Endothelial cell of umbilical vein (primary cell): ENCODE data around the gene EP400. TPM values are rescaled to one million over a fixed set of nuclear protein-coding genes. Genes with fewer than 3 reads are reported as not detected.
"Not testable (repeated sequence)": the region's sequence is repeated elsewhere in the genome, so short reads cannot be mapped to it uniquely, and the experiment has no call there.

ENCODE experiments used
- BruUV-seq: library from RNA; stranded (reverse); fragments of 400-500 nt; replicated peaks from 2 replicates; lab custom pipeline; 2021; lab: Mats Ljungman, UMichigan
- CTCF ChIA-PET: fragments of 300-600, 350-600 bp; sonication (Branson Sonifier 250); formaldehyde crosslinking; loops from one replicate; lab custom pipeline; 2021; ENCODE audit warnings: antibody characterized with exemption, inconsistent platforms; lab: Charles Lee
- POLR2A ChIA-PET: fragments of 300-600, 350-600 bp; sonication (Branson Sonifier 250); formaldehyde crosslinking; loops from one replicate; lab custom pipeline; 2021; ENCODE audit warnings: antibody characterized with exemption, inconsistent platforms; lab: Charles Lee
- DNase-seq: peaks from one replicate; pipeline ENCODE4 v3.0.0-alpha.2; 2011; ENCODE audit warnings: low read depth, low spot score
- FAIRE-seq: peaks from 2 replicates; lab custom pipeline; 2011; peaks lifted over from hg19 to GRCh38; lab: Jason Lieb, UNC
- H2AFZ ChIP-seq: 2 replicates; pipeline ENCODE4 v1.6.0; 2012; ENCODE audit warnings: low read depth, low read length, control low read depth, inconsistent platforms
- H3K27ac ChIP-seq: 2 replicates; pipeline ENCODE4 v1.5.1; 2011; ENCODE audit warnings: low read depth, mild to moderate bottlenecking, control low read depth, low read length, moderate library complexity; ENCODE audit not compliant: insufficient read depth
- H3K27me3 ChIP-seq, 2 experiments: 2 replicates each; pipeline versions ENCODE4 v1.6.0 to v1.6.1; 2011; ENCODE audit warnings: low read length in 2 of 2, mixed read lengths in 1 of 2; ENCODE audit not compliant: control insufficient read depth in 2 of 2, insufficient read depth in 2 of 2
- H3K36me3 ChIP-seq, 2 experiments: 2 replicates in 1 of 2; 3 replicates in 1 of 2; pipeline ENCODE4 v1.5.1; 2011; ENCODE audit warnings: low read length in 2 of 2, mild to moderate bottlenecking in 1 of 2, moderate library complexity in 1 of 2; ENCODE audit not compliant: control insufficient read depth in 2 of 2, insufficient read depth in 2 of 2; ENCODE audit errors: extremely low read depth in 1 of 2
- H3K4me1 ChIP-seq: 3 replicates; pipeline ENCODE4 v1.5.1; 2011; ENCODE audit warnings: mild to moderate bottlenecking, low read length; ENCODE audit not compliant: control insufficient read depth, insufficient read depth; ENCODE audit errors: extremely low read depth
- H3K4me2 ChIP-seq: 2 replicates; pipeline ENCODE4 v1.6.1; 2011; ENCODE audit warnings: low read length, control low read depth, mixed read lengths; ENCODE audit not compliant: insufficient read depth
- H3K4me3 ChIP-seq, 3 experiments: fragments of 200-600 bp in 1 of 3; sonication (generic), shearing (Covaris generic) in 1 of 3; replicated peaks in 1 of 3; 2 replicates each; pipeline ENCODE4 v1.5.1; 2011 to 2016; ENCODE audit warnings: control low read depth in 3 of 3, low read length in 3 of 3, mild to moderate bottlenecking in 2 of 3, inconsistent platforms in 1 of 3, low read depth in 1 of 3, moderate library complexity in 1 of 3; ENCODE audit not compliant: insufficient read depth in 1 of 3
- H3K79me2 ChIP-seq: 2 replicates; pipeline ENCODE4 v1.6.0; 2012; ENCODE audit warnings: low read length, inconsistent platforms; ENCODE audit not compliant: control insufficient read depth, insufficient read depth
- H3K9ac ChIP-seq: replicated peaks from 2 replicates; pipeline ENCODE3; 2011; ENCODE audit warnings: low read length, control low read depth; ENCODE audit not compliant: insufficient read depth; ENCODE audit errors: extremely low read depth
- H3K9me1 ChIP-seq: replicated peaks from 3 replicates; pipeline ENCODE4 v1.6.0; 2011; ENCODE audit warnings: mild to moderate bottlenecking, low read length; ENCODE audit not compliant: control insufficient read depth, insufficient read depth; ENCODE audit errors: extremely low read depth
- H3K9me3 ChIP-seq: replicated peaks from 2 replicates; pipeline ENCODE4 v1.5.1; 2012; ENCODE audit warnings: low read length, inconsistent platforms; ENCODE audit not compliant: control insufficient read depth, insufficient read depth
- H4K20me1 ChIP-seq: replicated peaks from 2 replicates; pipeline ENCODE3; 2011; ENCODE audit warnings: mild to moderate bottlenecking, low read length; ENCODE audit not compliant: control insufficient read depth, insufficient read depth; ENCODE audit errors: extremely low read depth
- GATA2 ChIP-seq: IDR thresholded peaks from 2 replicates; pipeline ENCODE4 v1.7.0; 2011; ENCODE audit warnings: low read depth, mild to moderate bottlenecking, moderate library complexity, mixed read lengths, low read length; ENCODE audit not compliant: insufficient read length, insufficient read depth
- POLR2A ChIP-seq: IDR thresholded peaks from 2 replicates; pipeline ENCODE4 v1.6.1; 2012; ENCODE audit warnings: low read depth, mild to moderate bottlenecking, control low read depth, low read length
- dilution Hi-C: fragments of 300-500 bp; cut with MboI; formaldehyde crosslinking; loops from one replicate; pipeline ENCODE4 v1.15.0; 2019; ENCODE audit warnings: low sequenced_read_pairs; ENCODE audit not compliant: extremely low pct_ligation_motif_present
- intact Hi-C: fragments of 100-400 bp; cut with micrococcal nuclease; formaldehyde crosslinking; loops from one replicate; pipeline ENCODE4 v1.10.0; 2022
- polyA plus RNA-seq, 4 experiments: library from polyadenylated mRNA; depleted of rRNA in 3 of 4; stranded (reverse) in 3 of 4; unstranded in 1 of 4; fragments of >200 nt; gene quantifications; 2 replicates each; pipeline versions ENCODE4 v1.2.1 to v1.2.3, GENCODE V29; 2011 to 2012; ENCODE audit warnings: missing spikeins in 1 of 4
- total RNA-seq: library from RNA; stranded (reverse); gene quantifications from 2 replicates; pipeline ENCODE4 v1.2.3, GENCODE V29; 2021

EP400 gene
- total and polyA plus RNA-seq, 2 donors (not counting 3 experiments of a cell fraction or from before 2014, with no cell fraction given): 9.0 to 57.7 TPM

DNA sequence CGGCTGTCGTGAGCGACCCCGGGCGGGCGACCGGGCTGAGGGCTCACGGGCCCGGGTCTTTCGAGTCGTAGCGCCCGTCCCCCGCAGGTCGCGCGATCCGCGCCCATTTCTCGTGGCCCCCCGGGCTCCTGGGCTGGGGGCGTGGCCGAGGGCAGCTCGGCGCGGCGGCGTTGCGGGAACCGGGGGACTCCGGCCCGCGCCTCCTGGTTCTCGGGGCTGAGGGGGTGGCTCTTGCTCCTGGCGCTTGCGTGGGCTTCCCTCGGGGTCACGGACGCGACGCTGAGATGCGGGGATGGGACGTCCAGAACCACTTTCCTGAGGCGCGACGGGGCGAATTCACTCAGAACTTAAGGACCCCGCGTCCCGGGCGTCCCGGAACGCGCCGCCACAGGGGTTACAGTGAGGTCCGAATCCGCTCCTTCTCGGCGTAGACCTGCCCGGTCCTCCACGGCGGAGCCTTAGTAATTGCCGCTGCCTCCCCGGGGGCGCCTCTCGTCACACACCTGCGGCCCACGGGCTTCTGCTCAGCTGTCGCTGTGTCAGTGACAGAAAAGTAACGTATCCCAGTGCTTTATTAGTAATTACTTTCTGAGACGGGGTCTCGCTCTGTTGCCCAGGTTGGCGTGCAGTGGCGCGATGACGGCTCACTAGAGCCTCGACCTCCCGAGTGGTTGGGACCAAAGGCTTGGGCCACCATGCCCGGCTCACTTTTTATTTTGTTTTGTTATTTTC, 606 bp downstream of the EP400 start:
- intact Hi-C loops (no loop called here), dilution Hi-C loops (no loop called here)
- FAIRE-seq (no peak), DNase-seq (peak; percentile 30)
- ChIA-PET CTCF (interaction anchor here (1.0 to 1.5 kb wide), 4 partner anchors 12 to 114 kb away, joined by 4 to 6 read pairs (median 4); no protein-coding TSS in a partner anchor), POLR2A (interaction anchor here (0.6 to 0.8 kb wide), 3 partner anchors 438 to 949 kb away, joined by 3 to 7 read pairs (median 4); partner anchors contain the start of gene GOLGA3)
- peaks cover 50% of the 10 kb centered on the region for H3K79me2 ChIP-seq
- peak overlapping the region; percentile 94 for H3K9ac ChIP-seq
- no peaks in the 10 kb centered on the region for H4K20me1 ChIP-seq
- no peaks in the 10 kb centered on the region for H3K36me3 ChIP-seq
- H3K4me3 ChIP-seq: peak overlapping the region; percentile 50 to 82 (median 77)
- H3K9me1 ChIP-seq: no peaks in the 10 kb centered on the region
- H3K27ac ChIP-seq: peak overlapping the region; percentile 82
- no TSS peak for BruUV-seq
- H3K9me3 ChIP-seq: no peaks in the 10 kb centered on the region
- H2AFZ ChIP-seq: peak overlapping the region; percentile 62
- TF ChIP-seq GATA2: no peak
- no peak for TF ChIP-seq POLR2A
- H3K4me1 ChIP-seq: peaks cover 5% of the 10 kb centered on the region
- H3K4me2 ChIP-seq: peak overlapping the region; percentile 83
- H3K27me3 ChIP-seq: no peaks in the 10 kb centered on the region

GRCh38 chr12:131953810-131954209, 4.1 kb downstream of the EP400 start:
- CTCF ChIA-PET, FAIRE-seq, H3K4me2 ChIP-seq, H2AFZ ChIP-seq, H3K36me3 ChIP-seq, H4K20me1 ChIP-seq, H3K9me3 ChIP-seq, H3K4me1 ChIP-seq, BruUV-seq, DNase-seq, dilution Hi-C loops, intact Hi-C loops, H3K4me3 ChIP-seq, H3K27me3 ChIP-seq, H3K9ac ChIP-seq, H3K9me1 ChIP-seq, H3K27ac ChIP-seq: not testable (repeated sequence)
- POLR2A ChIA-PET: interaction anchor here (0.7 kb wide), 1 partner anchor 11 kb away, joined by 8 read pairs; no protein-coding TSS in a partner anchor
- H3K79me2 ChIP-seq: peaks cover 81% of the 10 kb centered on the region

GRCh38 chr12:131954460-131954859, 4.7 kb downstream of the EP400 start:
- intact Hi-C loops, dilution Hi-C loops: not testable (repeated sequence)

More at GRCh38 chr12:131954460-131954859, 4.7 kb downstream of the EP400 start:
- H3K4me3 ChIP-seq, H3K27me3 ChIP-seq, H3K4me1 ChIP-seq, H3K9me3 ChIP-seq, H3K27ac ChIP-seq, H3K4me2 ChIP-seq, H3K9me1 ChIP-seq, CTCF ChIA-PET, DNase-seq, BruUV-seq, H3K9ac ChIP-seq, FAIRE-seq, H4K20me1 ChIP-seq, H2AFZ ChIP-seq, H3K36me3 ChIP-seq: not testable (repeated sequence)
- peaks cover 87% of the 10 kb centered on the region for H3K79me2 ChIP-seq
- POLR2A ChIA-PET: interaction anchor here (0.7 kb wide), 1 partner anchor 12 kb away, joined by 8 read pairs; no protein-coding TSS in a partner anchor
